ENCODE measurements around the gene SFXN3.
A peak's percentile ranks its signal among the peaks of the same experiment; 100 is the strongest.

Gene SFXN3

GRCh38 chr10:101041252-101041761 is 10.3 kb downstream of the SFXN3 start:
- DNase-seq (ENCODE audit: low read depth, low spot score): no peak
- CTCF ChIA-PET: interaction anchor here (0.7 to 35.4 kb wide), 15 partner anchors 3 to 571 kb away, joined by 3 to 1481 read pairs (median 5); partner anchors contain the start of genes KAZALD1, LZTS2, MRPL43 and PDZD7
- TF ChIP-seq CTCF (IDR thresholded peaks at IDR 0.05; ENCODE audit: insufficient read depth, low read length, missing control alignments): peak; percentile 90
- POLR2A ChIA-PET: interaction anchor here (0.6 to 2.7 kb wide), 4 partner anchors 9 to 1605 kb away, joined by 3 to 16 read pairs (median 6); partner anchors contain the start of gene KAZALD1
- no peak overlapping the region for H3K4me3 ChIP-seq (ENCODE audit: low read depth, low read length)

GRCh38 chr10:101042118-101042517 is 11.1 kb downstream of the SFXN3 start:
- peak overlapping the region; percentile 61 for H3K4me3 ChIP-seq (ENCODE audit: low read depth, low read length)
- ChIA-PET POLR2A (interaction anchor here (0.9 to 2.7 kb wide), 5 partner anchors 10 to 100 kb away, joined by 3 to 19 read pairs (median 16); partner anchors contain the start of genes KAZALD1, PDZD7 and SFXN3), CTCF (interaction anchor here (0.9 to 35.4 kb wide), 14 partner anchors 4 to 110 kb away, joined by 3 to 1481 read pairs (median 4); partner anchors contain the start of genes KAZALD1, LZTS2, MRPL43 and PDZD7)
- no peak for DNase-seq (ENCODE audit: low read depth, low spot score)
- no peak for TF ChIP-seq CTCF (IDR thresholded peaks at IDR 0.05; ENCODE audit: insufficient read depth, low read length, missing control alignments)

- POLR2A ChIA-PET: interaction anchor here (0.6 to 2.7 kb wide), 8 partner anchors 9 to 989 kb away, joined by 3 to 19 read pairs (median 5); partner anchors contain the start of genes KAZALD1, PDZD7 and SFXN3
- no peak for DNase-seq (ENCODE audit: low read depth, low spot score)
- TF ChIP-seq CTCF (IDR thresholded peaks at IDR 0.05; ENCODE audit: insufficient read depth, low read length, missing control alignments): no peak
- CTCF ChIA-PET: interaction anchor here (0.9 to 35.4 kb wide), 9 partner anchors 4 to 100 kb away, joined by 3 to 1481 read pairs (median 47); partner anchors contain the start of genes KAZALD1, LZTS2, MRPL43 and PDZD7
- peak overlapping the region; percentile 61 for H3K4me3 ChIP-seq (ENCODE audit: low read depth, low read length)
Observed at GRCh38 chr10:101042667-101043362, 11.8 kb downstream of the SFXN3 start.

GRCh38 chr10:101043363-101043707 is 12.3 kb downstream of the SFXN3 start:
- TF ChIP-seq CTCF (IDR thresholded peaks at IDR 0.05; ENCODE audit: insufficient read depth, low read length, missing control alignments): no peak
- ChIA-PET CTCF (interaction anchor here (1.2 to 35.4 kb wide), 8 partner anchors 5 to 99 kb away, joined by 3 to 1481 read pairs (median 144); partner anchors contain the start of genes KAZALD1, LZTS2, MRPL43 and PDZD7), POLR2A (interaction anchor here (0.6 to 2.7 kb wide), 6 partner anchors 9 to 988 kb away, joined by 3 to 19 read pairs (median 11); partner anchors contain the start of genes KAZALD1, PDZD7 and SFXN3)
- H3K4me3 ChIP-seq (ENCODE audit: low read depth, low read length): peak overlapping the region; percentile 61
- DNase-seq (ENCODE audit: low read depth, low spot score): no peak

GRCh38 chr10:101044117-101044516 is 13.1 kb downstream of the SFXN3 start:
- no peak for TF ChIP-seq CTCF (IDR thresholded peaks at IDR 0.05; ENCODE audit: insufficient read depth, low read length, missing control alignments)
- no peak for DNase-seq (ENCODE audit: low read depth, low spot score)
- POLR2A ChIA-PET: interaction anchor here (2.1 kb wide), 1 partner anchor 13 kb away, joined by 18 read pairs; the partner anchor contains the start of genes PDZD7 and SFXN3
- CTCF ChIA-PET: interaction anchor here (1.2 to 35.4 kb wide), 6 partner anchors 6 to 98 kb away, joined by 5 to 1481 read pairs (median 288); partner anchors contain the start of genes KAZALD1, LZTS2, MRPL43 and PDZD7
- no peak overlapping the region for H3K4me3 ChIP-seq (ENCODE audit: low read depth, low read length)

Measured in AG04449 (cell line).